SH-SY5Y (cell line): ENCODE measurements around the gene GPR39.

ENCODE experiments used
- GATA2 ChIP-seq: IDR thresholded peaks from 2 replicates; pipeline ENCODE4 v1.6.1; 2011; ENCODE audit warnings: mild to moderate bottlenecking, low read depth, low read length
- GATA3 ChIP-seq: IDR thresholded peaks from 2 replicates; pipeline ENCODE4 v1.6.1; 2011; ENCODE audit warnings: low read depth, mild to moderate bottlenecking, low read length, moderate library complexity

Gene GPR39

GRCh38 chr2:132597166-132597565, 180.6 kb downstream of the GPR39 start:
- TF ChIP-seq GATA3, result no peak

GRCh38 chr2:132597831-132598230, 181.2 kb downstream of the GPR39 start:
- TF ChIP-seq GATA2 (no peak), GATA3 (no peak)

DNA sequence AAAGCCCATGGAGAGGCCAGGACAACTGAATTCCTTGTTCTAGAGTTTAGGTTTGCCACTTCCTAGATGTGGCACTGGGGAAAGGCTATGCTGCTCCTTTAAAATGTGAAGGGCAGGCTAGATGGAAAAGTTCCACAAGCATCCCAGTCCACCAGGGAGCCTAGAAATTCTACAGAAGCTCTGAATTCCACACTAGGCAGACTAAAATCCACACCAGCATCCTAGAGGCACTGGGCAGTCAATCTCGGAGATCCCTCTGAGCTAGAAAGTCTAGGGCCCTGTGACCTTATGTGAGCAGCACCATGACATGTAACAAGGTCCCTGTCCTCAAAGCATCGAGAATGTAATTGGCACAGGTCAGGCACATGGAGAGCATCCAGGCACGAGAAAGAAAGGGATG, 181.9 kb downstream of the GPR39 start:
- TF ChIP-seq GATA3, result no peak

- TF ChIP-seq GATA2 (no peak), GATA3 (no peak)
These were observed 183.0 kb downstream of the GPR39 start for GRCh38 chr2:132599556-132599955.

DNA sequence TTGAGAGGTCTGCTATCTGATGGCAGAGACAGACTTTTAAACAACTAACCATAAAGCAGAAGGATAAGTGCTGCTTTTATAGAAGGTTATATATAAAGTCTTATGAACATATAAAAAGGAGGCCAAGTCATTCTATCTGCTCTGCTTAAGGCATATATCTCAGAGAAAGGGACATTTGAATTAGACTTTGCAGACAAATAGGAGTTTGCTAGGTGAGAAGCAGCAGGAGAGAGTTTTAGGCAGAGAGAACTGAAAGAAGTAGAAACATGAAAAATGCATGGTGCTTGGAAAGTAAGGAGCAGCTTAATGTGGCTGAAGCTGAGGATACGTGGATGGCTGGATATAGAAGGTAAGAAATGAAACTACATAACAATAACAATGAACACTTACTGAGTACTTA, 188.0 kb downstream of the GPR39 start:
- TF ChIP-seq GATA3 (no peak), GATA2 (no peak)

GRCh38 chr2:132605236-132606180, 188.9 kb downstream of the GPR39 start:
- no peak for TF ChIP-seq GATA2

GRCh38 chr2:132606649-132607048, 190.0 kb downstream of the GPR39 start:
- TF ChIP-seq GATA3 (no peak), GATA2 (no peak)

DNA sequence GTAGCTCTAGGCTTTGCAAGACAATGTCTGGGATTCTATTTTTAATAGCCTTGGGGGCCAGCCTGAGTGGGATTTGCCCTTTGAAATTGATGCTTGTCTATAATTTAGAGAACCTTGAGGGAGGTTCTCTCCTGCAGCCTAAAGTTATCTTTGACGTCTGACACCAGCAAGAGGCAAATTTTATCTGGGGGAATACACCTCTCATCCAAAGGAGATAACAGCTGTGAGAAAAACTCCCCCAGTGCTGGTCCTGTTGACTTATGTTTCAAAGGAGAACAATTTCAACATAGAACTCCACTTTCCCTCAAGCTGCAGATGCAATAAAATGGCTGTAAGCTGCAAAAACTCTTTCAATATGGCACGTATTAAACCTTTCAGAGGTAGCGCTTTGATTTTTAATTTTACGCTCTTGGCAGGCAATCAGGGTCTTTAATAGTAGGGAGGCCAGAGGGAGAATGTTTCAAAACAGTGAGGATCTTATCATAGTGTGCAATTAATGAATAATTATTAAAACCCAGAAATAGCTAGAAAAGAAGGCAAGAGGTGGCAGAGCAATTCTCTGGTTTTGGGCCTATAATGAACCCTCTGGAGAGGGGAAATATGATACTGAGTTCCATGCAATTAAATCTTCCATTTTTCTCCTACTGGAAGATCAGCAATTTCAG, 191.0 kb downstream of the GPR39 start:
- TF ChIP-seq GATA3 (no peak), GATA2 (no peak)

DNA sequence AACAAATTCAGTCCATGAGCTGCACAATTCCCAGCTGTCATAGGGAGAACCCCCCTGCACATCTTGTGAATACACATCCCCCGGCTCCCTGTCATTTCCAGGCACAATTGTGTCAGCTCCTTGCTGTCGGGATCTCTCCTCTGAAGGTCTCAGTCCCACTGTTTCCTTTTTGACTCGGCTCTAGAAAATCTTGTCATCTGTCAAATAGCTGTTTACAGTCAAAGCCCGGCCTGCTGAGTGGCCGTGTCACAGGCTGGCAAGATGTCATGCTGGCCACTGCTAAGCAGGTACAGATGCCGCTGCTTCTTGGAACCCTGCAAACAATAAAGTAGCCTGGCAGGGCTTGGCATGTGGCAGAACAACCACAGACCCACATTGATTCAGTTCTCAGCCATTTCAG, 191.7 kb downstream of the GPR39 start:
- TF ChIP-seq GATA3, result no peak
- TF ChIP-seq GATA2, result no peak

- no peak for TF ChIP-seq GATA2
- TF ChIP-seq GATA3, result no peak
These were observed 192.7 kb downstream of the GPR39 start for GRCh38 chr2:132609101-132609890.

- TF ChIP-seq GATA2 (no peak), GATA3 (no peak)
These were observed 195.1 kb downstream of the GPR39 start for GRCh38 chr2:132611719-132612118.

- TF ChIP-seq GATA3 (no peak), GATA2 (no peak)
These were observed 198.9 kb downstream of the GPR39 start for GRCh38 chr2:132615329-132616085.

DNA sequence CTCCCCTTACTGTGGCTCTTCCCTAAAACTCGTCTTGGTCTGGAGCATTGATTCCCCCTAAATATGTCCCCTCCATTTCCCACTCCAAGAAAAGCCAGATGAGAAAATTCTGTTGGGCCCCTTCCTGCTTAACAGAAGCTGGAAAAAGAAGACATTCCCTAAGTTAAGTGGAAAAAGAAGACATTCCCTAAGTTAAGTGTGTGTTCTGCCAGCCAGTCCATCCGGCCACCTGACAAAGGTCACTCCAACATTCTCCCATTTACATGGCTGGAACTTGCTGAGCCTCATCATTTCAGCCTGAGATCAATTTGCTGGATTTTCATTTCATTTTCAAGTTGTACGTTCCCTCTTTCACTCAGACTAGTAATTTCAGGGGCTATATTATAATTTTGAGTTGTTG, 201.4 kb downstream of the GPR39 start:
- TF ChIP-seq GATA3 (no peak), GATA2 (no peak)

- TF ChIP-seq GATA3, result no peak
- TF ChIP-seq GATA2, result no peak
These were observed 202.1 kb downstream of the GPR39 start for GRCh38 chr2:132618734-132619133.
